H9 (cell line): ENCODE measurements around the gene LMO1. TPM values are rescaled to one million over a fixed set of nuclear protein-coding genes. Genes with fewer than 3 reads are reported as not detected.

Source experiments
- DNase-seq: peaks from one replicate; pipeline ENCODE4 v3.0.0-alpha.2; 2017
- H2AFZ ChIP-seq: one replicate; pipeline ENCODE4 v1.6.1; 2013; ENCODE audit warnings: mild to moderate bottlenecking, low read length, control low read depth, moderate library complexity
- H2AK5ac ChIP-seq: 2 replicates; pipeline ENCODE4 v1.6.1; 2013; ENCODE audit warnings: low read length, control low read depth, mixed read lengths; ENCODE audit not compliant: insufficient read length
- H2BK120ac ChIP-seq: one replicate; pipeline ENCODE4 v1.6.1; 2013; ENCODE audit warnings: low read depth, mild to moderate bottlenecking, low read length, control low read depth, inconsistent platforms; ENCODE audit not compliant: poor library complexity, severe bottlenecking
- H2BK12ac ChIP-seq: 2 replicates; pipeline ENCODE4 v1.6.1; 2013; ENCODE audit warnings: low read length, control low read depth, mixed read lengths, low read depth; ENCODE audit not compliant: insufficient read length
- H2BK15ac ChIP-seq: 2 replicates; pipeline ENCODE4 v1.6.1; 2013; ENCODE audit warnings: low read depth, low read length, control low read depth
- H2BK20ac ChIP-seq: one replicate; pipeline ENCODE4 v1.6.1; 2013; ENCODE audit warnings: low read depth, mild to moderate bottlenecking, low read length, control low read depth, inconsistent platforms; ENCODE audit not compliant: poor library complexity, severe bottlenecking
- H2BK5ac ChIP-seq: 2 replicates; pipeline ENCODE4 v1.6.1; 2013; ENCODE audit warnings: low read length, control low read depth, mixed read lengths; ENCODE audit not compliant: insufficient read length
- H3K14ac ChIP-seq: 2 replicates; pipeline ENCODE4 v1.6.1; 2013; ENCODE audit warnings: low read length, control low read depth; ENCODE audit not compliant: insufficient read depth
- H3K18ac ChIP-seq: 2 replicates; pipeline ENCODE4 v1.6.1; 2013; ENCODE audit warnings: low read depth, mild to moderate bottlenecking, mixed read lengths, low read length, control low read depth; ENCODE audit not compliant: insufficient read length
- H3K23ac ChIP-seq: 2 replicates; pipeline ENCODE4 v1.6.1; 2013; ENCODE audit warnings: low read length, control low read depth, mixed read lengths, low read depth; ENCODE audit not compliant: insufficient read length
- H3K23me2 ChIP-seq: 2 replicates; pipeline ENCODE4 v1.6.1; 2013; ENCODE audit warnings: low read depth, mild to moderate bottlenecking, mixed read lengths, low read length, control low read depth; ENCODE audit not compliant: insufficient read length, poor library complexity, severe bottlenecking
- H3K27ac ChIP-seq: 2 replicates; pipeline ENCODE4 v1.5.1; 2013; ENCODE audit warnings: low read length, control low read depth, mixed read lengths, low read depth; ENCODE audit not compliant: insufficient read length
- H3K27me3 ChIP-seq: 2 replicates; pipeline ENCODE4 v1.6.1; 2013; ENCODE audit warnings: low read length, control low read depth, inconsistent platforms; ENCODE audit not compliant: insufficient read depth
- H3K4ac ChIP-seq: 2 replicates; pipeline ENCODE4 v1.6.1; 2013; ENCODE audit warnings: low read depth, mild to moderate bottlenecking, control low read depth, inconsistent platforms, low read length, moderate library complexity
- H3K4me1 ChIP-seq: 2 replicates; pipeline ENCODE4 v1.6.1; 2013; ENCODE audit warnings: low read length, control low read depth, inconsistent platforms; ENCODE audit not compliant: insufficient read depth
- H3K4me2 ChIP-seq: 2 replicates; pipeline ENCODE4 v1.6.1; 2013; ENCODE audit warnings: low read length, control low read depth, mixed read lengths; ENCODE audit not compliant: insufficient read length, insufficient read depth
- H3K56ac ChIP-seq: 2 replicates; pipeline ENCODE4 v1.6.1; 2013; ENCODE audit warnings: low read depth, mild to moderate bottlenecking, mixed read lengths, low read length, control low read depth; ENCODE audit not compliant: insufficient read length
- H3K79me1 ChIP-seq: 2 replicates; pipeline ENCODE4 v1.6.1; 2013; ENCODE audit warnings: low read depth, mild to moderate bottlenecking, moderate library complexity, low read length, control low read depth, inconsistent platforms; ENCODE audit not compliant: insufficient read depth, poor library complexity, severe bottlenecking
- H3K79me2 ChIP-seq: 2 replicates; pipeline ENCODE4 v1.6.1; 2013; ENCODE audit warnings: low read length, control low read depth, inconsistent platforms; ENCODE audit not compliant: insufficient read depth
- H3K9ac ChIP-seq: 2 replicates; pipeline ENCODE4 v1.6.1; 2013; ENCODE audit warnings: low read length, control low read depth, mixed read lengths; ENCODE audit not compliant: insufficient read length; ENCODE audit errors: extremely low read depth
- H3K9me3 ChIP-seq: one replicate; pipeline ENCODE4 v1.6.1; 2013; ENCODE audit warnings: low read depth, low read length, inconsistent platforms; ENCODE audit not compliant: control insufficient read depth
- H3T11ph ChIP-seq: one replicate; pipeline ENCODE4 v1.6.1; 2013; ENCODE audit warnings: mild to moderate bottlenecking, low read length, control low read depth, inconsistent platforms
- H4K20me1 ChIP-seq: one replicate; pipeline ENCODE4 v1.6.1; 2013; ENCODE audit not compliant: control insufficient read depth, insufficient read length, insufficient read depth
- H4K5ac ChIP-seq: 2 replicates; pipeline ENCODE4 v1.6.1; 2013; ENCODE audit warnings: low read depth, mild to moderate bottlenecking, mixed read lengths, low read length, control low read depth; ENCODE audit not compliant: insufficient read length
- H4K8ac ChIP-seq: replicated peaks from 2 replicates; pipeline ENCODE4 v1.6.1; 2013; ENCODE audit warnings: low read length, control low read depth, mixed read lengths, low read depth; ENCODE audit not compliant: insufficient read length
- H4K91ac ChIP-seq: 2 replicates; pipeline ENCODE4 v1.6.1; 2013; ENCODE audit warnings: low read depth, mild to moderate bottlenecking, moderate library complexity, mixed read lengths, low read length, control low read depth; ENCODE audit not compliant: insufficient read length
- H3K27ac Mint-ChIP-seq, 3 experiments: 2 replicates in 2 of 3; 3 replicates in 1 of 3; pipeline ENCODE4 v1.8.0; 2020 to 2021; ENCODE audit warnings: mixed read lengths in 3 of 3, mild to moderate bottlenecking in 1 of 3, moderate library complexity in 1 of 3
- H3K27me3 Mint-ChIP-seq: 2 replicates; pipeline ENCODE4 v1.8.0; 2021; ENCODE audit warnings: low read depth, mild to moderate bottlenecking, moderate library complexity, mixed read lengths
- H3K36me3 Mint-ChIP-seq, 3 experiments: 2 replicates in 2 of 3; 3 replicates in 1 of 3; pipeline ENCODE4 v1.8.0; 2020 to 2021; ENCODE audit warnings: low read depth in 3 of 3, mixed read lengths in 3 of 3; ENCODE audit not compliant: insufficient read depth in 1 of 3
- H3K4me1 Mint-ChIP-seq, 2 experiments: 2 replicates each; pipeline ENCODE4 v1.8.0; 2020; ENCODE audit warnings: mixed read lengths in 2 of 2
- H3K4me3 Mint-ChIP-seq, 2 experiments: 2 replicates in 1 of 2; 3 replicates in 1 of 2; pipeline ENCODE4 v1.8.0; 2020 to 2021; ENCODE audit warnings: mild to moderate bottlenecking in 2 of 2, mixed read lengths in 2 of 2, moderate library complexity in 1 of 2
- H3K9me3 Mint-ChIP-seq, 2 experiments: 2 replicates in 1 of 2; 3 replicates in 1 of 2; pipeline ENCODE4 v1.8.0; 2020; ENCODE audit warnings: mild to moderate bottlenecking in 2 of 2, mixed read lengths in 2 of 2, moderate library complexity in 1 of 2
- WGBS: extraction: QIAGEN DNeasy Blood & Tissue Kit; methylation state at CpG from one replicate; pipeline ENCODE4 v1.1.7; 2013; ENCODE audit warnings: missing lambda C conversion rate, low lambda C conversion rate, mixed read lengths; ENCODE audit not compliant: insufficient read length; ENCODE audit errors: extremely low coverage; 5-methylcytosine and 5-hydroxymethylcytosine counted together
- total RNA-seq: library from RNA; stranded (reverse); gene quantifications from 2 replicates; pipeline ENCODE4 v1.2.1, GENCODE V29; 2021
- TF ChIP-seq, protein P1 (sequence below): fragments of 200-600 bp; sonication (generic); conservative IDR thresholded peaks from 3 replicates; pipeline ENCODE4 v1.8.0; 2021; ENCODE audit warnings: antibody characterized with exemption, mild to moderate bottlenecking

The LMO1 gene
- total RNA-seq, 1 experiment from 2014 or later: 0.50 TPM

DNA sequence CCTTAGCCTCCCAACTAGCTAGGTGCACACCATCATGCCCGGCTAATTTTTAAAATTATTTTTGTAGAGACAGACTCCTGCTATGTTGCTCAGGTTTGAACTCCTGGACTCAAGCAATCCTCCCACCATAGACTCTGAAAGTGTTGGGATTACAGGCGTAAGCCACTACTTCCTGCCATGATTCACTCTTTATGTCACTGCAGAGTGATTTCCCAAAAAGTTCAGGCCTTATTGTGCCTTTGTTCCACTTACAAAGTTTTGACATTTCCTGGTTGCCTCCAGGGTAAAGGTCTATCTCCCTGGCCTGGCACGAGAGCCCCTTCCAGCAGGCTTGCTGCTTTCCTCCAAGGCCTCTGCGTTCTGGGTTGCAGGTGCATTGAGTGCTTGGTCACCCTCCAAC, 50.3 kb downstream of the LMO1 start:
- Histone ChIP-seq H3K14ac (no peak overlapping the region), H4K5ac (no peak overlapping the region), H3K18ac (no peak overlapping the region), H4K20me1 (no peaks in the 10 kb centered on the region), H3K27me3 (no peaks in the 10 kb centered on the region), H2BK120ac (no peak overlapping the region), H2BK12ac (no peak overlapping the region), H3K9ac (no peak overlapping the region), H4K91ac (no peak overlapping the region), H3K4me1 (no peaks in the 10 kb centered on the region), H2AFZ (no peak overlapping the region), H3K4ac (no peak overlapping the region), H2AK5ac (no peak overlapping the region), H3K56ac (no peak overlapping the region), H3K4me2 (no peak overlapping the region), H3K79me1 (no peaks in the 10 kb centered on the region), H2BK5ac (no peak overlapping the region), H3K9me3 (no peaks in the 10 kb centered on the region), H3K27ac (no peak overlapping the region), H3T11ph (no peak overlapping the region), H4K8ac (no peak overlapping the region), H3K23ac (no peak overlapping the region), H3K23me2 (no peaks in the 10 kb centered on the region), H2BK15ac (no peak overlapping the region), H3K79me2 (no peaks in the 10 kb centered on the region), H2BK20ac (no peak overlapping the region)
- TF ChIP-seq, protein P1, sequence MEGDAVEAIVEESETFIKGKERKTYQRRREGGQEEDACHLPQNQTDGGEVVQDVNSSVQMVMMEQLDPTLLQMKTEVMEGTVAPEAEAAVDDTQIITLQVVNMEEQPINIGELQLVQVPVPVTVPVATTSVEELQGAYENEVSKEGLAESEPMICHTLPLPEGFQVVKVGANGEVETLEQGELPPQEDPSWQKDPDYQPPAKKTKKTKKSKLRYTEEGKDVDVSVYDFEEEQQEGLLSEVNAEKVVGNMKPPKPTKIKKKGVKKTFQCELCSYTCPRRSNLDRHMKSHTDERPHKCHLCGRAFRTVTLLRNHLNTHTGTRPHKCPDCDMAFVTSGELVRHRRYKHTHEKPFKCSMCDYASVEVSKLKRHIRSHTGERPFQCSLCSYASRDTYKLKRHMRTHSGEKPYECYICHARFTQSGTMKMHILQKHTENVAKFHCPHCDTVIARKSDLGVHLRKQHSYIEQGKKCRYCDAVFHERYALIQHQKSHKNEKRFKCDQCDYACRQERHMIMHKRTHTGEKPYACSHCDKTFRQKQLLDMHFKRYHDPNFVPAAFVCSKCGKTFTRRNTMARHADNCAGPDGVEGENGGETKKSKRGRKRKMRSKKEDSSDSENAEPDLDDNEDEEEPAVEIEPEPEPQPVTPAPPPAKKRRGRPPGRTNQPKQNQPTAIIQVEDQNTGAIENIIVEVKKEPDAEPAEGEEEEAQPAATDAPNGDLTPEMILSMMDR: no peak
- H3K4me3 Mint-ChIP-seq: no peak overlapping the region
- H3K27me3 Mint-ChIP-seq: peaks cover 7% of the 10 kb centered on the region
- H3K4me1 Mint-ChIP-seq: peaks cover 0 to 4% of the 10 kb centered on the region in 2 experiments; a peak in 1 of 4 replicates
- H3K36me3 Mint-ChIP-seq: no peaks in the 10 kb centered on the region
- no peaks in the 10 kb centered on the region for H3K9me3 Mint-ChIP-seq
- WGBS: no CpG with 5 or more reads among the region's 4 CpGs
- H3K27ac Mint-ChIP-seq: no peak overlapping the region
- DNase-seq: no peak
